Measurements from ENCODE around the gene SLC17A8.

DNA sequence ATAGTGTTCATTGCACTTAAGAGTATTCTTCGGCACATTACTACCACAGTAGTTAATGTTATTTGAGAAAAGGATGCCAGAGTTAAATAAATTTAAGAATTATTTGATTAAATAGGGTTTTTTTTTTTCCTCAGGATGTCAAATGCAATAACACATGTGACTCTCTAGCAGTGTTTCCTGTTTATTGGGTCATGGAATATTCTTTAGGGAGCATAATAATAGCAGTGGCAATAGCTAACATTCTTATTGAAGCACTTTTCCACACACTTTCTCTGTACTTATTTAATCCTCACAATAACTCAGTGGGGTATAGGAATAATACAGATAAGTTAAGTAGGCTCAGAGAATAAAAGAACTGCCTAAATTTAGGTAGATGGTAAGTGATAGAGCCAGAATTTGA lies 45.6 kb upstream of the SLC17A8 start:
- TF ChIP-seq EP300 (conservative IDR thresholded peaks at IDR 0.05; ENCODE audit: poor library complexity, severe bottlenecking) (no peak), RAD21 (conservative IDR thresholded peaks at IDR 0.05) (no peak), EZH2 (IDR thresholded peaks at IDR 0.05; ENCODE audit: borderline replicate concordance, insufficient read depth, low read length, poor library complexity, severe bottlenecking) (no peak), SMC3 (conservative IDR thresholded peaks at IDR 0.05; ENCODE audit: poor library complexity) (no peak), POLR2AphosphoS5 (IDR thresholded peaks at IDR 0.05) (no peak), MXI1 (conservative IDR thresholded peaks at IDR 0.05; ENCODE audit: poor library complexity, severe bottlenecking) (no peak)
- TF ChIP-seq, protein P1, sequence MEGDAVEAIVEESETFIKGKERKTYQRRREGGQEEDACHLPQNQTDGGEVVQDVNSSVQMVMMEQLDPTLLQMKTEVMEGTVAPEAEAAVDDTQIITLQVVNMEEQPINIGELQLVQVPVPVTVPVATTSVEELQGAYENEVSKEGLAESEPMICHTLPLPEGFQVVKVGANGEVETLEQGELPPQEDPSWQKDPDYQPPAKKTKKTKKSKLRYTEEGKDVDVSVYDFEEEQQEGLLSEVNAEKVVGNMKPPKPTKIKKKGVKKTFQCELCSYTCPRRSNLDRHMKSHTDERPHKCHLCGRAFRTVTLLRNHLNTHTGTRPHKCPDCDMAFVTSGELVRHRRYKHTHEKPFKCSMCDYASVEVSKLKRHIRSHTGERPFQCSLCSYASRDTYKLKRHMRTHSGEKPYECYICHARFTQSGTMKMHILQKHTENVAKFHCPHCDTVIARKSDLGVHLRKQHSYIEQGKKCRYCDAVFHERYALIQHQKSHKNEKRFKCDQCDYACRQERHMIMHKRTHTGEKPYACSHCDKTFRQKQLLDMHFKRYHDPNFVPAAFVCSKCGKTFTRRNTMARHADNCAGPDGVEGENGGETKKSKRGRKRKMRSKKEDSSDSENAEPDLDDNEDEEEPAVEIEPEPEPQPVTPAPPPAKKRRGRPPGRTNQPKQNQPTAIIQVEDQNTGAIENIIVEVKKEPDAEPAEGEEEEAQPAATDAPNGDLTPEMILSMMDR (IDR thresholded peaks at IDR 0.05; ENCODE audit: poor library complexity, severe bottlenecking) = no peak
